NCI-H524 (cell line): ENCODE results near the gene DDX52.
"Not testable (repeated sequence)": the region's sequence is repeated elsewhere in the genome, so short reads cannot be mapped to it uniquely, and the experiment has no call there.

Experiments used
- DNase-seq, 2 experiments: peaks; one replicate each; lab custom pipeline; 2025; lab: John Stamatoyannopoulos, UW

DDX52 gene

GRCh38 chr17:37643118-37643766 is at the start of gene DDX52:
Gene DDX52, minus strand, starts transcription at chr17:37643446. Its CDS starts 26 bp downstream, at chr17:37643420.
- DNase-seq, result peak; percentile 89 to 90

GRCh38 chr17:37691807-37692206 is 48.6 kb upstream of the DDX52 start:
- no peak for DNase-seq

DNA sequence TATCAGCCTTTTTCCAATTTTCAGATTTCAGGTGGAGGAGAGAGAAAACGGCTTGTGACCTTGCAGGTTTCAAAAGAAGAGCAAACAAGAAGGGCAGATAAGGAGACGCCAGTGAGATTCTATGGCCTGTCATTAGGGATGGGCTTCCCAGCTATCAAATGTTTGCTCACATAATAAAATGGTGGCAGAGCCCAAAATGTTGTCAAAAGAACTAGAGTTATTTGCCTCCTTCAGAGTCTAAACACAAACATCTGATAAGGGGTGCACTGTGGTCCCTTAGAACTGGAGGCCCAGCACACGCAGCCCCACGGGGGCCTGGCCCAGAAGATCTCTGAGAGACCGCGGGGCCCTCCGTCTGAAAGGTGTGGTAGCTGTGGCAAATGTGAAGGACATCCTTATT is 46.1 kb upstream of the DDX52 start:
- no peak for DNase-seq

DNA sequence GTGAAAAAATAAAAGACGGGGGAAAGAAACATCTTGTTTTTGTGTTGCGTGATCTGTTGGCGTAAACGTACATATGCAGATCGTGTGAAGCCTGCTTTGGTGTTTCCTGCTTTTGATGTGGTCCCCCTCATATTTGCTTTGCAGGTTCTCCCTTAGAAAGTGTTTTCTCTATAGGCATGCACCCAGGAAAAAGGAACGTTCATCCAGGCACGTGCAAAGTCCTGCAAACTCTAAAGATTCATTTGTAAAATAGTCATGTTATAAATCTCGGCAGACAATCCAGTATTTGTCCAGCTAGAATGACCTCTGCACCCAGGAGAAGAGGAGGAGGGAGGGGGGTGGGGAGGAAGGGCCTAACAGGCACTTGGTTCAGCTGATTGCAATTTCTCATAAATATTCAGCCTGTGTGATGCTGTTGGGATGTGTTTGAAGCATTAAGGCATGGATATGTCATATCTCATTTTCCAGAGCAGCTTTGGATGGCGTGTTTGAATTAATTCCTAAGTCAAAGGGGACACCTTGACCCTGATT is 40.3 kb upstream of the DDX52 start:
- no peak for DNase-seq

DNA sequence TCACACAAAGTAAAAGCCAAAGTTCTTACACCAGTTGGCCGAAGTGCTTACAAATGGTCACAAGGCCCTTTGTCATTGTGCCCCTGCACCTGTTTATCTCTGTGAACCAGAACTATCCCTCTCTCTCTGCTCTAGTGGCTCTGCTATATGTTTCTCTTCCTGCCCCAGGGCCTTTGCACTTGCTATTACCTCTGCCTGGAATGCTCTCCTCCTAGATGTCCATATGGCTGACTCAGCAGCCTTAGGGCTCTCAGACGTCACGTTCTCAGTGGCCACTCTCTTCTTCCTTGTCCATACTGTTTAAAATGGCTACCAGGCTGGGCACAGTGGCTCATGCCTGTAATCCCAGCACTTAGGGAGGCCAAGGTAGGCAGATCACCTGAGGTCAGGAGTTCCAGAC is 38.8 kb upstream of the DDX52 start:
- no peak for DNase-seq

GRCh38 chr17:37679995-37680394 is 36.7 kb upstream of the DDX52 start:
- not testable (repeated sequence) for DNase-seq

GRCh38 chr17:37678036-37678435 is 34.8 kb upstream of the DDX52 start:
- no peak for DNase-seq

GRCh38 chr17:37677021-37677420 is 33.8 kb upstream of the DDX52 start:
- DNase-seq, result no peak

DNA sequence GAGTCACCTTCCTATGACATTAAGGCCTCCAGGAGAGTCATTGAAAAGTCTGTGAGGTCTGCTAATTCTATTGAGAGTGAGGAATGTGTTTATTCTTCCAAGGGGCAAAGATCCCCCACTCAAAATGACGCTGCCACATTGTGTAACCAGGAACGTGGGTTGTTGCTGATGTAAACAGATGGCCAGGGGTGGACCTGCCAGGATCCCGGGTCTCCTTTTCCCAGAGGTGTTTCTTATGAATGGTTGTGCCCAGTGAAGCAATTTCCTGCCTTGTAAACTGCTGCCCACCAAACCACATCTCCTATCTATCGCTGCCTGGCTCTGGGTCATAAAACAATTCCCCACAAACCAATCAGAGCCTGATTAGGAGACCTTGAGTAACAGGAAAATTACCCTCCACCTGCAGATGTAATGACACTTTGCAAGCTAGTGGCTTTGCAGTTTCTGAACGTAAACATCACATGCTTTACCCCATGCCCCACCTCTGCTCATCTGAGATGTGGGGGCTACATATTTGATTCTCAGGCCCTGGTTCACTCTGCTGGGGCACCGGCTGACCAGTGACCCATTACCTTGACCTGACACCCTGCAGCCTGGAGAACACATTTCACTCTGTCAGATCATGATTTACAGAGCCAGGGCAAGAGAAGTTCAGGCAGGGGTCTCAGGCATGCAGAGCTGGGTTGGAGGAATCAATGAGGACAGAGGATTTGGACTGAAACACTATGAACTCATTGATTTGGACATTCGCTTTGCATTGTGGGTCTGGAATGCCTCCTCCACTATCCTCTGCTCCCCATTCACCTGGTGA is 33.1 kb upstream of the DDX52 start:
- DNase-seq, result no peak

DNA sequence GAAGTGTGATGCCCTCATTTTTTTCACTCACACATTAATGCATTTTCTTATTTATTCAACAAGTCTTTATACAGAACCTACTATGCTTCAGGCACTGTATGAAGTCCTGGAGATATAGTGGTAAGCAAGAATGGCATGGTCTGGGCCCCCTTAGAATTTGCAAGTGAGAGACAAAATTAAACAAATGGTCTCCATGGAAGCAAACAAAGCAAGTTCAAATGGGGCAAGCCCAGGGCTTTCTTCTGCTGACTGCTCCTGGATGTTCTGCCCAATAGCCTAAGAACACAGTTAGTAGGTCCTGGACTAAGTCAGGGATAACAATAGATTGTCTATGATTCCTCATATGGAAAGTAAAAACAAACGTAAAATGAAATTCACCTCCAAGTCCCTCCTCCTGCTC is 31.3 kb upstream of the DDX52 start:
- no peak for DNase-seq

- DNase-seq, result no peak
These were observed 30.1 kb upstream of the DDX52 start for GRCh38 chr17:37673386-37673785.

DNA sequence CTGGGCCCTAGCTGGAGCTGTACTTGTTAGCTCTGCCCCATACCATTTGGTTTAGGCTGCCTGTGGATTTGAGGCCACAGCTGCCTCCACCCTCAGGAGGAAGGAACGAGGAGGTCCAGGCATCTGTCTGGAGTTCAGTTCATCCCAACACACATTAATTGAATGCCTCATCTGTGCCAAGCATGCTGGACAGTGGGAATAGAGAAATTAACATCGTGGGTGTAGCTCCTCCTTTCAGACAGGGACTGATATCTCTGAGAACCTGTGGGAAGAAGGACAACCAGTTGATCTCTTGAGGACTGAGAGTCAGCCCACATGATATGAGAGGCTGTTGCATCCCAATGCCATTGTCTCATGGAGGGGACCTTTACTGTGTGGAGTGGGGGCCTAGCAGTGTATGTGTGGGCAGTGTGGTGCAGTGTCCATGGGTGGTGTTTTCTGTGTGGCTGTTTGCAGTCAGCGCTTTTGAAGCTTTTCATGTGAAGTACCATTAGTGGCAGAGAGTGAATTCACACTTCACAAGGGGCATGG is 29.4 kb upstream of the DDX52 start:
- no peak for DNase-seq

DNA sequence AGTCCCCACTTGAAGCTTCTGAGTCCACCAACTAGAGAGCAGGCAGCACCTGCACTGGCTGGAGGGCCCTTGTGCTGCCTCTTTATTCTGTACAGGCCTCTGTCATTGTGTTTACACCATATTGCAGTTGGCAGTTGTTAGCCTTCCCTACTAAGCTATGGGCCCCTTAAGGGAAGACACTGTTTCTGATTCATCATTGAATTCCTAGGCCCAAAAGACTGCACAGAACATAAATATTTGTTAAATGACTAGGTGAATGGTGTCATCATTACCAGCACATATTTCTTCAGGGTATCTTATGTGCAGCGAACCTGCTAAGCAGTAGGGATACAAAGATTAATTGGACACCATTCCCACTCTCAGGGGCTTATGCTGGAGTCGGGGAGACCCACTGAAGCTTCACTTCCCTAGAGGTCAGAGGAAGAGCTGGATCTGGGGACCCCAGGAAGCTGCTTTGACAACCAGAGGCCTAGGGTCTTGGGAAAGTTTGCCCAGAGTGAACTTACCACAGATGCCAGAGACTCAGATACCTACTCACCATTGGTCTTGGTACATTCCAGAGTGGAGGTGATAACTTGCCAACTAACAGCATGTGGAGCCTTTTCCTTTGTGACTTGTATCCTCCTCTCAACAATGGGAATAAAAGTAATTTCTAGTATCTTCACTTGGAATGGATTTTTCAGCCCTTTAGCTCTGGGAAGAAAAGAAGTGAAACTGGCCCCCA is 28.7 kb upstream of the DDX52 start:
- DNase-seq, result no peak

GRCh38 chr17:37671028-37671823 is 28.0 kb upstream of the DDX52 start:
- no peak for DNase-seq

GRCh38 chr17:37667039-37667438 is 23.8 kb upstream of the DDX52 start:
- no peak for DNase-seq

GRCh38 chr17:37664214-37664613 is 21.0 kb upstream of the DDX52 start:
- DNase-seq, result no peak

DNA sequence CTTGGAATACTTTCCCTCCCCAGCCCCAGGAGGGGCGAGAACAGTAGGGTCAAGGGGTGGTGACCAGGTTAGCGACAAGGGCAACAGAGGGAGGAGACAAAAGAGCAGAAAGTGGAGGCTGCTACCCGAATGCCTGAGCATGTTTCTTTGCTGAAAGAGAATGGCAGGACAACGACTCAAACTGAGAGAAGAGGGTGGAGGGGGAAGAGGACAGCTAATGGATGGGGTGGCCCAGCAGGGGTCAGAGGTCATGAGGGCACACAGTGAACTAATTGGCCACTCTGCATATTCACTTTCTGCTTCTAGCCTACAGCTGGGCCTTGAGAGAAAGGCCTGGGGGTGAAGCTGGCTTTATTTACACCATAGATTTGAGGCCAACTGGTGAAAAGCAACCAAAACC is 19.1 kb upstream of the DDX52 start:
- no peak for DNase-seq

DNA sequence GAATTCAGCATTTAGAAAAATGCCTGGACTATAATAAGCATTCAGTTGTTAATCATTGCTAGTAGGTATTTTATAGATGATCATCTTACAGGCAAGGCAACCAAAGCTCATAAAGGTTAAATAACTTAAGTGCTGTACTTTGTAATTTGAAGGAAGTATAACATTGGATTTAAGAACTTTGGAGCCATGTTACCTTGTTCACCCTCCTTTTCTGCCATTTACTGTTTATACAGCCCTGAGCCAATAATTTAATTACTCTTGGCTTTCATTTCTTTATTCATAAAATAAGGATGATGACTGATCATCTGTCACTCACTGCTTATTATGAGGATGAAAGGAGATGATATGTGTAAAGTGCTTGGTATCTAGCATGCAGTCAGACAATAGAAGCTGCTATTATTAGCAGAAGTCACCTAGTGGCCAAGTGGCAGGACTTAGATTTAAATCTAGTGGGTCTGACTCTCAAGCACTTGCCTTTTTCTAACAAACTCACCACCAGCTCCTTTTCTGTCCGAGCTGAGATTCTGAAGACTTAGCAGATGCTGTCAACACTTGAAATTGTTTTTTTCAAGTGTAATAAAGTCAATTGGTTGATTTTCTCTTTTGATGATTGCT is 18.3 kb upstream of the DDX52 start:
- DNase-seq, result peak in 1 of 2 experiments; percentile 24

GRCh38 chr17:37659925-37660324 is 16.7 kb upstream of the DDX52 start:
- DNase-seq, result no peak

DNA sequence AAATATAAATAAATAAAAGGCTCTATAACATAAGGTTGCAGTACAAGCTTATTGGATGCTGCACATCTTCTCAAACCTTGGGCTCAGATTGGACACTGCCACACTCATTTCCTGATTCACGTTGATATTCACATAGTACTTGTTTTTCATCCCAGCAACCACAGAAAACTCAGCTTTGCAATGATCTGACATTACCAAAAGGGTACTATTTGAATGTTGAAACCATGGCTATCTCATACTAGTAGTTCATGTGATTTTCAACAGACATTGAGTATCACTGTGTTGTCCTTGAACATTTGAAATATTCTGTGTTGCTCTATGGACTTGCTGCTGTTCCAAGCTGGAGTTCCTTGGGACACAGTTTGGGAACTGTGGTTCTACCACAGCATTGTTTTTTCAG is 14.0 kb upstream of the DDX52 start:
- DNase-seq, result no peak

GRCh38 chr17:37651849-37652248 is 8.6 kb upstream of the DDX52 start:
- DNase-seq, result no peak
